PC-3 (cell line): Measurements from ENCODE around the gene SLC19A1. TPM values are rescaled to one million over a fixed set of nuclear protein-coding genes. Genes with fewer than 3 reads are reported as not detected.

Experiments used
- ATAC-seq: fragments of 200-7000 bp; cut with Tn5 transposase; 2 replicates; pipeline ENCODE4 v1.9.1; 2020; ENCODE audit warnings: mild to moderate bottlenecking, moderate library complexity
- BruUV-seq: library from RNA; stranded (reverse); fragments of 400-500 nt; replicated peaks from 2 replicates; lab custom pipeline; 2021; lab: Mats Ljungman, UMichigan
- CTCF ChIA-PET: fragments of 300-600 bp; sonication (Branson Sonifier 250); formaldehyde crosslinking; loops from one replicate; lab custom pipeline; 2022; ENCODE audit warnings: antibody characterized with exemption; lab: Charles Lee
- POLR2A ChIA-PET: fragments of 300-600 bp; sonication (Branson Sonifier 250); formaldehyde crosslinking; loops from one replicate; lab custom pipeline; 2022; ENCODE audit warnings: antibody characterized with exemption; ENCODE audit not compliant: unreplicated experiment; lab: Charles Lee
- DNase-seq: peaks from one replicate; pipeline ENCODE4 v3.0.0-alpha.2; 2015
- H2AFZ ChIP-seq: fragments of 300-600 bp; sonication (generic); 2 replicates; pipeline ENCODE4 v1.6.0; 2016; ENCODE audit warnings: antibody characterized with exemption, low read length
- H3F3A ChIP-seq: fragments of 300-600 bp; sonication (generic); one replicate; pipeline ENCODE4 v1.6.0; 2017; ENCODE audit warnings: antibody characterized with exemption, low read length, control low read depth, mild to moderate bottlenecking; ENCODE audit not compliant: unreplicated experiment
- H3K27ac ChIP-seq: fragments of 300-600 bp; sonication (generic); 2 replicates; pipeline ENCODE4 v1.5.1; 2016; ENCODE audit warnings: mild to moderate bottlenecking, low read length
- H3K27me3 ChIP-seq: fragments of 300-600 bp; sonication (generic); 2 replicates; pipeline ENCODE4 v1.6.1; 2016; ENCODE audit warnings: low read length, mixed read lengths
- H3K36me3 ChIP-seq: fragments of 300-600 bp; sonication (generic); 2 replicates; pipeline ENCODE4 v1.6.1; 2016; ENCODE audit warnings: low read depth, mixed run types, low read length, mixed read lengths
- H3K4me1 ChIP-seq: fragments of 300-600 bp; sonication (generic); 2 replicates; pipeline ENCODE4 v1.5.1; 2016; ENCODE audit warnings: low read length; ENCODE audit not compliant: insufficient read depth
- H3K4me2 ChIP-seq: fragments of 300-600 bp; sonication (generic); 2 replicates; pipeline ENCODE4 v1.6.0; 2016; ENCODE audit warnings: low read length
- H3K4me3 ChIP-seq: fragments of 300-600 bp; sonication (generic); 2 replicates; pipeline ENCODE4 v1.5.1; 2016; ENCODE audit warnings: mild to moderate bottlenecking, low read length, mixed read lengths
- H3K79me2 ChIP-seq: fragments of 300-600 bp; sonication (generic); 2 replicates; pipeline ENCODE4 v1.6.1; 2017; ENCODE audit warnings: low read length, mixed read lengths
- H3K9ac ChIP-seq: fragments of 300-600 bp; sonication (generic); 2 replicates; pipeline ENCODE4 v1.6.0; 2016; ENCODE audit warnings: mild to moderate bottlenecking, low read length
- H3K9me2 ChIP-seq: fragments of 300-600 bp; sonication (generic); replicated peaks from 2 replicates; pipeline ENCODE4 v1.6.1; 2016; ENCODE audit warnings: mixed run types, low read length, mixed read lengths
- H3K9me3 ChIP-seq: fragments of 300-600 bp; sonication (generic); 2 replicates; pipeline ENCODE4 v1.6.1; 2016; ENCODE audit warnings: low read length, mixed read lengths
- H4K20me1 ChIP-seq: fragments of 300-600 bp; sonication (generic); 2 replicates; pipeline ENCODE4 v1.6.1; 2016; ENCODE audit warnings: low read length, mixed read lengths
- CTCF ChIP-seq: fragments of 300-600 bp; sonication (generic); conservative IDR thresholded peaks from 2 replicates; pipeline ENCODE4 v1.5.1; 2017; ENCODE audit warnings: antibody characterized with exemption, low read depth, mild to moderate bottlenecking, low read length
- EZH2 ChIP-seq: fragments of 300-600 bp; sonication (generic); IDR thresholded peaks from one replicate; pipeline ENCODE4 v1.6.1; 2017; ENCODE audit warnings: antibody characterized with exemption, mild to moderate bottlenecking, low read length; ENCODE audit not compliant: unreplicated experiment
- EZH2phosphoT487 ChIP-seq: fragments of 300-600 bp; sonication (generic); IDR thresholded peaks from 2 replicates; pipeline ENCODE4 v1.6.1; 2018; ENCODE audit warnings: mild to moderate bottlenecking, antibody characterized with exemption, low read length, borderline replicate concordance
- intact Hi-C: fragments of 100-400 bp; cut with micrococcal nuclease; formaldehyde crosslinking; loops from 2 replicates; pipeline ENCODE4 v1.9.0; 2023
- total RNA-seq: library from RNA; depleted of rRNA; stranded (reverse); fragments of >200 nt; gene quantifications from 2 replicates; pipeline ENCODE4 v1.2.3, GENCODE V29; 2014

The SLC19A1 gene
- total RNA-seq, 1 experiment from 2014 or later = 54.2 TPM

- no peak for ATAC-seq
Observed at GRCh38 chr21:45489722-45489982, 52.6 kb downstream of the SLC19A1 start.

GRCh38 chr21:45488931-45489721 is 53.1 kb downstream of the SLC19A1 start:
- POLR2A ChIA-PET = no interaction called here

More at GRCh38 chr21:45489722-45489982, 52.6 kb downstream of the SLC19A1 start:
- ChIA-PET CTCF (no interaction called here), POLR2A (no interaction called here)
- no TSS peak for BruUV-seq
- H3K9ac ChIP-seq = no peak overlapping the region
- no peaks in the 10 kb centered on the region for H3K9me3 ChIP-seq
- no peaks in the 10 kb centered on the region for H4K20me1 ChIP-seq
- H3K4me2 ChIP-seq = no peak overlapping the region
- H3K27me3 ChIP-seq = no peaks in the 10 kb centered on the region
- no peaks in the 10 kb centered on the region for H3F3A ChIP-seq
- no peaks in the 10 kb centered on the region for H3K9me2 ChIP-seq
- no peak overlapping the region for H3K27ac ChIP-seq
- H2AFZ ChIP-seq = no peak overlapping the region
- no peak overlapping the region for H3K4me3 ChIP-seq
- intact Hi-C loops = no loop called here
- no peaks in the 10 kb centered on the region for H3K4me1 ChIP-seq
- TF ChIP-seq EZH2phosphoT487 = no peak
- no peak for TF ChIP-seq CTCF
- TF ChIP-seq EZH2 = no peak
- no peak for DNase-seq
- H3K79me2 ChIP-seq = no peaks in the 10 kb centered on the region
- no peaks in the 10 kb centered on the region for H3K36me3 ChIP-seq

More at GRCh38 chr21:45488931-45489721, 53.1 kb downstream of the SLC19A1 start:
- ATAC-seq (no peak), DNase-seq (no peak)
- no peaks in the 10 kb centered on the region for H3K36me3 ChIP-seq
- no peak overlapping the region for H3K9ac ChIP-seq
- CTCF ChIA-PET = no interaction called here
- no peaks in the 10 kb centered on the region for H3K79me2 ChIP-seq
- no peaks in the 10 kb centered on the region for H3F3A ChIP-seq
- no peak overlapping the region for H3K27ac ChIP-seq
- intact Hi-C loops = no loop called here
- no peak overlapping the region for H2AFZ ChIP-seq
- H3K4me2 ChIP-seq = no peak overlapping the region
- TF ChIP-seq CTCF (no peak), EZH2phosphoT487 (no peak), EZH2 (no peak)
- no peaks in the 10 kb centered on the region for H3K27me3 ChIP-seq
- no peaks in the 10 kb centered on the region for H4K20me1 ChIP-seq
- no peaks in the 10 kb centered on the region for H3K9me2 ChIP-seq
- H3K4me1 ChIP-seq = no peaks in the 10 kb centered on the region
- no TSS peak for BruUV-seq
- H3K9me3 ChIP-seq = no peaks in the 10 kb centered on the region
- H3K4me3 ChIP-seq = no peak overlapping the region
